ENCODE measurements around the gene P2RY11. TPM values are rescaled to one million over a fixed set of nuclear protein-coding genes. Genes with fewer than 3 reads are reported as not detected.
A peak's percentile ranks its signal among the peaks of the same experiment; 100 is the strongest.

The P2RY11 gene
- total and polyA plus RNA-seq, 12 donors = 4.2 to 13.8 (median 6.4) TPM

DNA sequence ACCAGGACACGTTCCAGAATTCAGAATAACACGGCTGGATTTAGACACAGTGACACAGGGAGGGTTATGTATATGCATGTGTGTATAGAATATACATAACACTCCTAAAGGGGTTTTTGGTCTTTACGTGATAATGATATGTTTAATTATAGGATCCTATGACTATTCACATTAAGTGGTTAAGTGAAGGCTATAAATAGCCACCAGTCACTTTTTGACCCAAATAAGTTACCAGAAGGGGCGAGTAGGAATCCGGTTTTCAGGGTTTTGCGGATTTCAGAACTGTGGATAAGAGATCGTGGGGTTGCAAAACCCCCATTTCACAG is 15.9 kb upstream of the P2RY11 start:
- intact Hi-C loops (cut with DNase I) = no loop called here
- H3K4me3 ChIP-seq = peak overlapping the region in 5 of 10 donors; percentile 10 to 38 (median 21)

DNA sequence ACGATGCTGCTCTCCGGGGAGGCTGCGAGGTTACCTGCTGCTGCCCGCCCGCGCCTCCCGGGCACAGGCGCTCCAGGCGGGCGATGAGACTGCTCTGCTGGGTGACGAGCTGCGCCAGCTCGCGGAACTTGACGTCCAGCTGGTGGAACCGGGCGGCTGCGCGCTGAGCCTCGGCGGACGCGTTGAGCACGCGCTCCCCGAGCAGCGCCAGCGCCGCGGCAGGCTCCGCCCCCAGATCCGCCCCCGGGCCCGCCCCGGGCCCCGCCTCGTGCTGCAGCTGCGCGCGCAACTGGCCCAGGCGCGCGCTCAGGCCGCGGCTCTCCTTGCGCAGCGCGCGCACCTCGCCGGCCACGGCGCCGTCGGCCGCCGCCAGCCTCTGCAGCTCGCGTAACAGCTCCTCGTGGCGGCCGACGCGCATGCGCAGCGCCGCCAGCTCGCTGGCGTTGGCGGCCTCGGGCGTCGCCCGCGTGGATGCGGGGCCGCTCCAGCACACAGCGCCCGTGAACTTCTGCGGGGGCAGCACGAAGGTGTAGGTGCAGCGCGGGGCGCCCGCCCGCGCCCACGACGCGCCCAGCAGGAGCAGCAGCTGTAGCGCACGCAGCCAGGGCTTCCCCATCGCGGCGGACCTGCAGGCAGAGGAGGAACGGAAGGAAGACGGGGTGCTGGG is 15.4 kb upstream of the P2RY11 start:
- WGBS, 2 donors = 2% methylated on average over 79 to 97 of the region's 97 CpGs
- H3K4me1 ChIP-seq = peaks cover 0 to 19% (median 12%) of the 10 kb centered on the region in 9 donors
- peaks cover 0 to 28% (median 0%) of the 10 kb centered on the region in 9 donors for H3K36me3 ChIP-seq
- no peaks in the 10 kb centered on the region for H3K27me3 ChIP-seq
- H3K9me3 ChIP-seq = peaks cover 0 to under 1% (median 0%) of the 10 kb centered on the region in 11 donors
- H3K27ac ChIP-seq = peak overlapping the region in 9 of 10 donors; percentile 27 to 86 (median 62)
- TF ChIP-seq, protein P1, sequence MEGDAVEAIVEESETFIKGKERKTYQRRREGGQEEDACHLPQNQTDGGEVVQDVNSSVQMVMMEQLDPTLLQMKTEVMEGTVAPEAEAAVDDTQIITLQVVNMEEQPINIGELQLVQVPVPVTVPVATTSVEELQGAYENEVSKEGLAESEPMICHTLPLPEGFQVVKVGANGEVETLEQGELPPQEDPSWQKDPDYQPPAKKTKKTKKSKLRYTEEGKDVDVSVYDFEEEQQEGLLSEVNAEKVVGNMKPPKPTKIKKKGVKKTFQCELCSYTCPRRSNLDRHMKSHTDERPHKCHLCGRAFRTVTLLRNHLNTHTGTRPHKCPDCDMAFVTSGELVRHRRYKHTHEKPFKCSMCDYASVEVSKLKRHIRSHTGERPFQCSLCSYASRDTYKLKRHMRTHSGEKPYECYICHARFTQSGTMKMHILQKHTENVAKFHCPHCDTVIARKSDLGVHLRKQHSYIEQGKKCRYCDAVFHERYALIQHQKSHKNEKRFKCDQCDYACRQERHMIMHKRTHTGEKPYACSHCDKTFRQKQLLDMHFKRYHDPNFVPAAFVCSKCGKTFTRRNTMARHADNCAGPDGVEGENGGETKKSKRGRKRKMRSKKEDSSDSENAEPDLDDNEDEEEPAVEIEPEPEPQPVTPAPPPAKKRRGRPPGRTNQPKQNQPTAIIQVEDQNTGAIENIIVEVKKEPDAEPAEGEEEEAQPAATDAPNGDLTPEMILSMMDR (IDR thresholded peaks at IDR 0.05) = no peak
- intact Hi-C loops (cut with DNase I) = no loop called here
- ATAC-seq (peak; percentile 81 to 96 (median 92)), DNase-seq (peak; percentile 77 to 92)
- peak overlapping the region; percentile 23 to 62 (median 54) for H3K4me3 ChIP-seq

More for the DNA sequence above, 15.9 kb upstream of the P2RY11 start:
- Histone ChIP-seq H3K36me3 (peaks cover 0 to 33% (median 0%) of the 10 kb centered on the region in 9 donors), H3K27me3 (no peaks in the 10 kb centered on the region), H3K4me1 (peaks cover 0 to 16% (median 12%) of the 10 kb centered on the region in 9 donors), H3K27ac (peak overlapping the region in 7 of 10 donors; percentile 25 to 71 (median 55)), H3K9me3 (peaks cover 0 to 6% (median 0%) of the 10 kb centered on the region in 11 donors)
- TF ChIP-seq, protein P1 (IDR thresholded peaks at IDR 0.05) = no peak
- ATAC-seq = no peak
- WGBS, 2 donors = 27% methylated on average over 7 of the region's 7 CpGs
- no peak for DNase-seq

GRCh38 chr19:10096615-10096963 is 14.9 kb upstream of the P2RY11 start:
- peaks cover 0 to 23% (median 0%) of the 10 kb centered on the region in 9 donors for H3K36me3 ChIP-seq
- DNase-seq (no peak), ATAC-seq (peak in 3 of 8 donors; percentile 4 to 12 (median 10))
- TF ChIP-seq, protein P1 (IDR thresholded peaks at IDR 0.05) = no peak
- 18 to 19% methylated on average over 26 of the region's 26 CpGs for WGBS, 2 donors
- no peaks in the 10 kb centered on the region for H3K27me3 ChIP-seq
- H3K27ac ChIP-seq = peak overlapping the region in 9 of 10 donors; percentile 27 to 86 (median 61)
- H3K9me3 ChIP-seq = no peaks in the 10 kb centered on the region
- intact Hi-C loops (cut with DNase I) = no loop called here
- peaks cover 0 to 23% (median 12%) of the 10 kb centered on the region in 9 donors for H3K4me1 ChIP-seq
- H3K4me3 ChIP-seq = peak overlapping the region; percentile 23 to 62 (median 54)

DNA sequence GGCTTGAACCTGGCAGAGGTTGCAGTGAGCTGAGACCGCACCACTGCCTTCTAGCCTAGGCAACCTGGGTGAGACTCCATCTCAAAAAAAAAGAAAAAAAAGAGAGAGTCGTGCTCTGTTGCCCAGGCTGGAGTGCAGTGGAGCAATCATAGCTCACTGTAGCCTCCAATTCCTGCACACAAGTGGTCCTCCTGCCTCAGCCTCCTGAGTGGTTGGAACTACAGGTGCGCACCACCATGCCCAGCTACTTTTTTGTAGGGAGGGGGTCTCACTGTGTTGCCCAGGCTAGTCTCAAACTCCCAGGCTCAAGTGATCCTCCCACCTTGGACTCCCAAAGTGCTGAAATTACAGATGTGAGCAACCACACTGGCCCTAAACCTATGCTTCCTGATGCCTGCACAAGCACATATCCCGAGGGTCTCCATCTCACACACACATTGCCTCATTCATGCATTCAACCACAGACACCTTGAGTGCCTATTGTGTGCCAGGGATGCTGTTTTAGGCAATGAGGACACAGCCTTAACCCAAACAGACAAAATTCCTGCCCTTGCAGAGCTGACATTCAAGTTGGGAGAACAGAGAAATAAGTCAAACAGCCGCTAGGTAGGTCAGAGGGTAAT is 11.2 kb upstream of the P2RY11 start:
- ATAC-seq (no peak), DNase-seq (no peak)
- Histone ChIP-seq H3K9me3 (no peaks in the 10 kb centered on the region), H3K27me3 (no peaks in the 10 kb centered on the region), H3K27ac (no peak overlapping the region), H3K4me1 (peaks cover 0 to 43% (median 12%) of the 10 kb centered on the region in 9 donors), H3K4me3 (no peak overlapping the region), H3K36me3 (no peaks in the 10 kb centered on the region)
- WGBS, 2 donors = 88 to 94% methylated on average over 5 of the region's 5 CpGs
- intact Hi-C loops (cut with DNase I) = no loop called here
- TF ChIP-seq, protein P1 (IDR thresholded peaks at IDR 0.05) = no peak

Measured in heart right ventricle (tissue), 16 donors.